HuH-7 (cell line): ENCODE results near the gene HIKESHI.
"Not testable (repeated sequence)": the region's sequence is repeated elsewhere in the genome, so short reads cannot be mapped to it uniquely, and the experiment has no call there.

Experiments used
- DNase-seq: peaks from one replicate; pipeline ENCODE4 v3.0.0; 2011; ENCODE audit warnings: low spot score

HIKESHI gene, protein sequence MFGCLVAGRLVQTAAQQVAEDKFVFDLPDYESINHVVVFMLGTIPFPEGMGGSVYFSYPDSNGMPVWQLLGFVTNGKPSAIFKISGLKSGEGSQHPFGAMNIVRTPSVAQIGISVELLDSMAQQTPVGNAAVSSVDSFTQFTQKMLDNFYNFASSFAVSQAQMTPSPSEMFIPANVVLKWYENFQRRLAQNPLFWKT

DNA sequence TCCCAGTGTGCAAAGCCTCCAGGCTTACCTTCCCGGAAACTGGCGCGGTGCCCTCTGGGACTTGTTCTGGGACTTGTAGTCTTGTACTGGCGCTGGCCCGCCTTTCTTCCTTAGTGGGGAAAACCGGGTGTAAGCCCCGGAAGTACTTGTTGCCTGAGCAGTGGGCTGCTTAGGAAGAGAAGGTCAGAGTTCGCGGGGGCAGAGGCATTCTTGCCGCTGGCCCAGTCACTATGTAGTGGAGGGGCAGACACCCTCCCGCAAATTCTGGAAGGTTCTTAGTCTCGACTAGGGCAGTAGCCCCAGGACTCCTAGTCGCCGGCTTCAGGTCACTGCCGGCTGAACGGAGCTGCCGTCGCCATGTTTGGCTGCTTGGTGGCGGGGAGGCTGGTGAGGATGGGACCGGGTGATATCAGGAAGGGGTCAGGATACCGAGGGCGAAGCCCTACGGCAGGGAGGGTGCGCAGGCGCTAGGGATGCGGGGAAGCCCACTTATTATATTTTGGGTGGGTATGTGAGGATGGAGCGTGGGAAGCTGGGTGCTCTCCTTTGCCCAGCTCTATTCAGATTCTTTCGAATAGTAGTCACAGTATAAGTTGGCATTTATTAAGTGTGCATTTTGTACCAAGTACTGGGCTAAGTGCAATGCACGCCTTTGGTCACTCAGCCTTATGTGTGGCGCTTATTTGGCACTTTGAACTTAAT is at the start of gene HIKESHI:
HIKESHI (plus strand) TSS at position 149 of the 702 bp plus-strand sequence; CDS start at position 358, 209 bp downstream.
- DNase-seq = peak; percentile 64

DNA sequence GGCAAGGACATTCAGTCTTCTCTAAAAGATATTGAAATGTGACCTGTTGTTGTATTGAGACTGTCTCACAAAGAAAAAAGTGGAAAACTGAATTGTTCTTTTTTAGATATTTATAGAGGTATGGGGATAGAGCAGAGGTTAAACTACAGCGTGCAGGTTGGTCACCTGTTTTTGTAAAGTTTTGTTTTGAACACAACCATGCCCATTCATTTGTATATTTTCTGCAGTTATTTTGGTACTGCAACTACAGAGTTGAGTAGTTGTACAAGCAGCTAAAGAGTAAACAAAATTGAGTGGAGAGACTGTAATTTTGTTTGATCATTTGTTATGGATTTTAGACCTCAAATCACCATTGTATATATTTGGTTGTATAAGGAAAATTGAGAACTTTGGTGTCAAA is 46.1 kb upstream of the HIKESHI start:
- no peak for DNase-seq

DNA sequence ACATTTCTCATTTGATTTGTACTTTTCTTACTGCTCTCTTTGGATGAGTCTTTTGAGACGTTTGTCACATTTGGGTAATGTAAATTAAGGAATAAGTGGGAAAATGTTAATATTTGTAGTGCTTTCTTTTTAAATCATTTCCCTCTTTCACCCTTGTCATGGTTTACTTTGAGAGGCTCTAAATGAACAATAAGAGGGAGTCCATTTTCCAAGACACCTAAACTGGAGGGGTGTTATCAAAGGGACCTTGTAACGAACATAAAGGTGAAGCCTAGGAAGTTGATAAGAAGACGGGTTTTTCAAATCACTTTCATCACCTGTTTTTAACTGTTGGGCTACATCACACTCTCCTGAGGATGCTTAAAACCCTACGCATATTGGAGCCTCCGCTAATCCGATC is 45.4 kb upstream of the HIKESHI start:
- DNase-seq = no peak

DNA sequence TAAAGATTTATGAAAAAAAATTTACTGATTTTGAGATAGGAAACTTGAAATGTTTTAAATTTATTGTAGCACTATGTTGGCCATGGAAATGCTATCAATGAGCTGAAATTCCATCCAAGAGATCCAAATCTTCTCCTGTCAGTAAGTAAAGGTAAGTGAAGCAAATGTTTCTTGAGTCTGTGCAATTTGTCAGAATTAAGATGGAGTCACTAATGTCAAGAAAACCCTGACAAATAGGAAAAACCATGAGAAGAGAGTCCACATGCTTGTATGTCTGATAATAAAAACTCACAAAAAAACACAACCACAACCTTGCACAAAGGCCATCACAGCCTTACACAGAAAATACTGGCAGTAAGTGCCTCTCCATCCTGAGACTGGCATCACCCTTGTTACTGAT is 44.6 kb upstream of the HIKESHI start:
- DNase-seq = no peak

DNA sequence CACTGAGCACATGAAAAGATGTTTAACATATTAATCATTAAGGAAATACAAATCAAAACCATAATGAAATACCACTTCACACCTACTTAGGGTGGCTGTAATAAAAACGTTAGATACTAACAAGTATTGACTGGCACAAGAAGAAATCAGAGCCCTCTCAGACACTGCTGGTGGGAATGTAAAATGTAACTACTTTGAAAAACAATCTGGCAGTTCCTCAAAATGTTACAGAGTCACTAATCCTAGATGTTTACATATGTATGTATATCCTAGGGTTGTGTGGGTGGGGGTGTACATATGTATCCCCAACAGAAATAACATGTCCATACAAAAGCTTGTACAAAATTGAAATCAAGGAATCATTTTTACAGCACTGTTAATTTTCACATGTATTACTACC is 42.3 kb upstream of the HIKESHI start:
- no peak for DNase-seq

DNA sequence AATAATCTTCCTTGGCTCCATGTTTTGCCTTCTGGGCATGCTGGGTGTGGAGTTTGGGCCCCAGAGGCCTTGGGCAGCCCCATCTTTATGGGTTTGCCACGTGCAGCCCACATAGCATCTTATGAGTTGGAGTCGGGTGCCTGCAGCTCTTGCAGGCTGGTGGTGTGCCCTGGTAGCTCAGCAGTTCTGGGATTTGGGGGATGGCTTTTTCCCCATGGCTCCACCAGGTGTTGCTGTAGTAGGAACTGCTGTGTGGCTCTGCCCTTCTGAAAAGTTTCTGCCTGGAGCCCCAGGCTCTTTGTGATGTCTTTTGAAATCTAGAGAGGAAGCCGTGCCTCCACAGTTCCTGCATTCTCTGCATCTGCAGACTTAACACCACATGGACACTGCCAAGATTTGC is 40.7 kb upstream of the HIKESHI start:
- no peak for DNase-seq

DNA sequence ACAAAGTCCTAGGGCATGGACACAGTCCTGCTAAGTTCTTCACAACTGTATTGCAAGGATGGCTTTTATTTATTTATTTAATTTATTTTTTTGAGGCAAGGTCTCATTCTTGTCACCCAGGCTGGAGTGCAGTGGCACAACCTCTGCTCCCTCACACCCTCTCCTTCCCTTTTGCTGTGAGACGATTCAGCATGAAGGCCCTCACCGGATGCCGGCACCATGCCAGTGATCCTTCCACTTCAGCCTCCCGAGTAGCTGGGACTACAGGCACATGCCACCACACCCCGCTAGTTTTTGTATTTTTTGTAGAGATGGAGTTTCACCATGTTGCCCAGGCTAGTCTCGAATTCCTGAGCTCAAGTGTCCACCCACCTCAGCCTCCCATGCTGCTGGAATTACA is 39.7 kb upstream of the HIKESHI start:
- DNase-seq = no peak

DNA sequence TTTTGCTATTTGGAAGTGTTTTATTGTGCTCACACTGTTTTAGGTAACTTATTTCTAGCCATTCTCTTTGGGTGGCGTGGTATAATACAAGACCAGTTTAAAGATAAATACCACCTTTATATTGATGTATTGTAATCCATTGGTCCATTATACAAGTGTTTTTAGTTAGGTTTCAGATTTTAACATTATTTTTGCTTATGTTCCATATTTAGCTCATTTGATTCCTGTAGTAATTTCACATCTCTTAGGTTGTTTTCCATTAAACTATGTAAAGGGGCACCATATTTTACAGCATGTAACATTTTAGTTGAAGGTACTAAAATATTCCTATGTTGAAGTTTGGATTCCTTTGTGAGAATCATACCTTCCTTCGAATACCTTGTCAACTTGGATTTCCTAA is 37.4 kb upstream of the HIKESHI start:
- no peak for DNase-seq

DNA sequence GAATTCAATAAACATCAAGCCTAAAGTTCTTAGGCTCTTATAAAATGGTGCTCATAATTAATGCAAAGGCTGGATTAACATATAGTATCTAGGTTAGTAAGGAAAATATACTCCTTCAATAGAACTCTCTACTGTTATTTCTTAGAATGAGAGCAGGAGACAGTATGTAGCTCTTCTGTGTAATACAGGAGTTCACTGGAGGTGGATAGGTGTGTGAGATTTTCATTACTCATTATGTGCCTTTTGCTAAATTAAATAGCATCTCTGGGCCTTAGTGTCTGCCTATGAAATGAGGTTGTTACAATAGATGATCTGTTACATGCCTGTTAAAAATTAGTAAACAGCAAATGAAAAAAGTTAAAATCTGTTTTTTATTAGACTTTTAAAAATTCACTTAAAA is 36.8 kb upstream of the HIKESHI start:
- no peak for DNase-seq

DNA sequence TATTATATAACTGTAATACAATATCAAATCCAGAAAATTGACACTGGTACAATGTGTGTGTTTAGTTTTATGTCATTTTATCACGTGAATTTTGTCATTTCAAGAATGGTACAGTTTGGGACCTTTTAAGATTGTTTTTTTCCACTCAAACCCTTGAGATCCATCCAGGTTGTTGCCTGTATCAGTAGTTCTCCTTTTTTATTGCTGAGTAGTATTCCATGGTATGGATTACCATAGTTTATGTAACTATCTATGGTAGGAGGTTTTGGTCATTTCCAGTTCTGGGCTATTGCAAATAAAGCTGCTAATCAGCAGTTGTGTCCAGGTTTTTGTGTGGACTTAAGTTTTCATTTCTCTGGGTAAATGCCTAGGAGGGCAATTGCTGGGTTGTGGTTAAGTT is 32.4 kb upstream of the HIKESHI start:
- DNase-seq = no peak

DNA sequence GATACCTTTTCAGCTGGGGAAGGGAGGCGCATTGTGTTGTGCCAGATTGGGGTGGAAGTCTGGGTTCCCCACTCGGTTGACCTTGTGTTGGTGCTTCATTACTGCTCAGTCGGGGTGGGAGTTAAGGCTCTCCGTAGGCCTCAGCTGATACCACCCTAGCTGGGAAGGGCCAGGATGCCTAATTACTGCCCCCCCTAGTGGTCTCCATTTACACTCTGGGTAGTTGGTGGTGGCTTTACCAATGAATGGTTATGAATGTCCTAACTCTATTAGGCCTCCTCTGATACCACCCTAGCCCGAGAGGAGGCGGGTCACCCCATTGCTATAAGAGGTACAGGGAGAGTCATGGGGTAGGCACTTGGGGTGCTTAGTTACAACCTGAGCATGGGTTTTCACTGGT is 27.5 kb upstream of the HIKESHI start:
- DNase-seq = no peak

DNA sequence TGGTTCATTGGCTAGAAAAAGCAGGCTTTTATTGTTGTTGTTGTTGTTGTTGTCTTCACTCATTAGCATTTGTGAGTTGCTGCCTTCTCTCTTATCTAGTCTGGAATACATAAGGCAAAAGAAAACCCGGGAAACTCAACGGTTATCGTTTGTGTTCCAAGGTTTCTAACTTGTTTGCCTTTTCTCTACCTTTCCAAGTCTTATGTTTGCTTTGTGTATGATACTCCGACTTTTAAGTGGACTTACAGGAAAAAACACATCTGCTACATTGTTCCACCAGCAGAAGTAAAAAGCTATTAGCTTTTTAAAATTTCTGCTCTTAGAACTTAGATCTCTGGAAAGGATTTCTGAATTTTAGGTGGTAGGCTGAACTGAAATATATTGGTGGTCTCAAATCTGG is 27.0 kb upstream of the HIKESHI start:
- DNase-seq = no peak

DNA sequence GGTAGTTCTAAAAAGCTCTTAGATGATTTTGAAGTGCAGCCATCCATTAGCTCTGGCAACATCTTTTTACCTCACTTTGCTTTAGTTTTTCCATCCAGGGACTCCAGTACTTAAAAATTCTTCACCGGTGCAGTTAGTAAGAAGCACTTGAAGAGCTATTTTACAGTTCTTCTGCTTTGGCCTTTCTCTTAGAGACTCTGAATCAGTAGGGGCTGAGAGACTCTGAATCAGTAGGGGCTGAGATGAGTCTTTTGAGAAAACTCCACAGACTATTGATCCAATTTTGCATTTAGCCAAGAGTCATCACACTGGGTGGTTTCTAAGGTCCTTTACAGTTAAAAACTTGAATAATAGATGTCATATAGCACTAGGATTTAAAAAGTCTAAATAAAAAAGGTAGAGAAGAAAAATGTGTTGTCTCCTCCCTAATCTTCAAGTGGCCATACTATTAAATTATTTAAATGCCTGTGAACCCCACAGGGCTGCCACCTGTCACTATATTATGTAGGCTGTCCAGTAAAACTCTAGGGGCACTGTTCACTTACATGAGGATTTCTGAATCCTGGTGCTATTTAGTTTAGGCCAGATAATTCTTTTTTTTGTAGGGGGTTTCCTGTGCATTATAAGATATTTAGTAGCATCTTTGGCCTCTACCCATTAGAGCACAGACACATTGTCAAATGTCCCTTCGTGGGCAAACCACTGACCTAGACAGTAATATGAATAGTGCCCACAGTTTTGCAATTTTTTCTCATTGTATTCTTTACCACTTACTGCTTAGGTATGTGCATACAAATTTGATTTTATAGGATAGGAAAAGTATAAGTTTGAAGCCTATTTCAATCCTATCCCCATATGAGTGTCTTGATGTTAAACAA is 26.3 kb upstream of the HIKESHI start:
- DNase-seq = no peak

DNA sequence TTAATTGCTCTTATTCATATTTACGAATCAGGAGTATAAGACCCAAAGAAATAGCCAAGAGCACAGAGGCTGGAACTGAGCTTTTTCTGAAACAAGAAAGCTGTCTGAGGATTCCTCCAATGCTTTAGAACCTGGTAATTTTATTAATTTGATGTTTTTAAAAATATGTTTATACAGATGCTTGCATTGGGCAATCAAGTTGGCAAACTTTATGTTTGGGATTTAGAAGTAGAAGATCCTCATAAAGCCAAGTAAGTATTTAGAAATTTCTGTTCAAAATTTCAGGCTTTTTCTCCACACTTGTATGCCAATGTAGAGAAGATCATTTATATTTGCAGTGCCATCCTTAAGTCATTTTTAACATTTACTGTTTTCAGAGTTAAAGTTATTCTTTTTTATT is 24.3 kb upstream of the HIKESHI start:
- no peak for DNase-seq

DNA sequence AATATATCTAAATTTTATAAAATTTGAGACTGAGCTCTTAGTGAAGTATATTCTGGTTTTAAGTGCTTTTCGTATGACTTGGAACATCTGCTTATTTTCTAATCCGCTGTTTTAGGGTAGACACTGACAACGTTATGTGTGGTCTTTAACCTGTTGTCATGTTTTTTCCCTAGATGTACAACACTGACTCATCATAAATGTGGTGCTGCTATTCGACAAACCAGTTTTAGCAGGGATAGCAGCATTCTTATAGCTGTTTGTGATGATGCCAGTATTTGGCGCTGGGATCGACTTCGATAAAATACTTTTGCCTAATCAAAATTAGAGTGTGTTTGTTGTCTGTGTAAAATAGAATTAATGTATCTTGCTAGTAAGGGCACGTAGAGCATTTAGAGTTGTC is 23.8 kb upstream of the HIKESHI start:
- no peak for DNase-seq

DNA sequence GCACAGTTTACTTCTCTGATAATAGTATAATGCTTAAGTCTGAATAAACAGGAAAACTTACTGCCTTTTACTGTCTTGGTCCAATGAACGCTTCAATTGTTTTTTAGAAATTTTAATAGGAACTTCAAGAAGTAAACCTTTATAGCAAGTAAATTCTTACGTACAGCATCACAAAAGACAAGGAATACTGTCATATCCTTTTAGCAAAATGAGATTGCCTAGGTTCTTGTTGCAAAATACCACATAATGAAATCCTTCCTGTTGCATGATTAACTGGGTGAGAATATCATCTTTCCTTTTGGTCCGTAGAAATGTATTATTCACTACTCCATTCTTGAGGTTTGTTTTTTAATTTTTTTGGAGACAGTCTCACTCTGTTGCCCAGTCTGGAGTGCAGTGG is 22.3 kb upstream of the HIKESHI start:
- no peak for DNase-seq

DNA sequence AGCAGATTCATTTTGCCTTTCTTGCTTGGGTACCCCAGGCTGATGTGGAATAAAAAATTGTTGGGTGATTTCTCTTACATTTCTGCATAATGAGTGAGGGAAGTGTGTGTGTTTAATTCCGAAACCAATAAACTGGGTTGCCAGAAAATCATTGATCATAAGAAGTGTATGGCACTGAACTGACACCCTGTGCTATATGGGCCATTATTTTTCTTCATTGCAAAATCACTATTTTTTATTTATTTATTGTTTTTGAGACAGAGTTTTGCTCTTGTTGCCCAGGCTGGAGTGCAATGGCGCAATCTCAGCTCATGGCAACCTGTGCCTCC is 14.6 kb upstream of the HIKESHI start:
- DNase-seq = no peak

DNA sequence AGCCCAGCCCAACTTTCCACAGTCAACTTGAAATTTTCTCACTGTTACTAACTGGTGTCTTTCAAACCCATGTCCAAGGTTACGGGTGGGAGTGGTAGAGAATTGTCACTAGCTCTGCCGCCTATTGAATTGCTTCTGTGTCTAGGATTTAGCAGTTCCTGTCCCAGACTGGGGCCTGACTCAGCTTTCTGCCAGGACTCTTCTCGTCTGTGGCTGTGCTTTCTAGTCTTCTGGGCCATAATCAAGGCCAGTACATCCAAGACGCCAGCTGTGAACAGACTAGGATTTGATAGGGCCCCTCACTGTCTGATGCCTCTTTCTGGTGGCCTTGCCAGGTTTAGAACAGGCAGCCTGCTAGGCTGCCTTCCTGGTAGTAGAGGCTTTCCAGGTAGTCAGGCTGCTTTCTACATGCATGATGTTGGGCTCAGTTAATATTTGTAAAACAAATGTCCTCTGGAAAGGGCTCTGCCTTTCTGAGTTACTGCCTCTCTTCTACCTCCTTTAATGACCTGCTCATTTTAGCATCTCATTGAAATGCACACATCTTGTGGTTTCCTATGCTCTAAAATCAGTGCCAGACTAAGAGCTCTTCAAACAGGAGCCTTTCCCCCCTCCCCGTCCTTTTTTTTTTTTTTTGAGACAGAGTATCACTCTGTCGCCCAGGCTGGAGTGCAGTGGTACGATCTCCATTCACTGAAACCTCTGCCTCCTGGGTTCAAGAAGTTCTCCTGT is 13.1 kb upstream of the HIKESHI start:
- DNase-seq = no peak

DNA sequence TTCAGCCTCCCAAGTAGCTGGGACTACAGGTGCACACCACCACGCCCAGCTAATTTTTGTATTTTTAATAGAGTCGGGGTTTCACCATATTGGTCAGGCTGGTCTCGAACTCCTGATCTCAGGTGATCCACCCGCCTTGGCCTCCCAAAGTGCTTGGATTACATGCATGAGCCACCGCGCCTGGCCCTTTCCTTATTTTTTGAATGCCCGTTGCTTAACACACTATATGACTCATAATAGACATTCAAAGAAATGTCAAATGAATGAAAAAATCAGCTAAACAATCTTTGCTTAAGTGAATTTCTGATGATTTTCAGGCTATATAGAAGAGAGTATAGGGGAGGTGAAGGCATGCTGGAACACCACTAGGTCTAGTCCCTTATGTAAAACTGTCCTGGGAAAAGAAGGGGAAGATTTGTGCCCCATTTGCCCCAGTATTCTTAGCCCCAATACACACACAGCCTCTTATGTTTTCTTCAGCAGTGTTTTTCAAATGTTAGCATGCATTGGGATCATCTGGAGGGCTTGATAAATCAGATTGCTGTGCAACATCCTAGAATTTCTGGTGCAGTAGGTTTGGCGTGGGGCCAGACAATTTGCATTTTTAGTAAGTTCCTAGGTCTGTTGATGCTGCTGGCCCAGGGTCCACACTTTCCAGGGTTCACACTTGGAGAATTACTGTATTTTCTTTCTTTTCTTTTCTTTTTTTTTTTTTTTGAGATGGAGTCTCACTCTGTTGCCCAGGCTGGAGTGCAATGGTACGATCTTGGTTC is 12.3 kb upstream of the HIKESHI start:
- not testable (repeated sequence) for DNase-seq

DNA sequence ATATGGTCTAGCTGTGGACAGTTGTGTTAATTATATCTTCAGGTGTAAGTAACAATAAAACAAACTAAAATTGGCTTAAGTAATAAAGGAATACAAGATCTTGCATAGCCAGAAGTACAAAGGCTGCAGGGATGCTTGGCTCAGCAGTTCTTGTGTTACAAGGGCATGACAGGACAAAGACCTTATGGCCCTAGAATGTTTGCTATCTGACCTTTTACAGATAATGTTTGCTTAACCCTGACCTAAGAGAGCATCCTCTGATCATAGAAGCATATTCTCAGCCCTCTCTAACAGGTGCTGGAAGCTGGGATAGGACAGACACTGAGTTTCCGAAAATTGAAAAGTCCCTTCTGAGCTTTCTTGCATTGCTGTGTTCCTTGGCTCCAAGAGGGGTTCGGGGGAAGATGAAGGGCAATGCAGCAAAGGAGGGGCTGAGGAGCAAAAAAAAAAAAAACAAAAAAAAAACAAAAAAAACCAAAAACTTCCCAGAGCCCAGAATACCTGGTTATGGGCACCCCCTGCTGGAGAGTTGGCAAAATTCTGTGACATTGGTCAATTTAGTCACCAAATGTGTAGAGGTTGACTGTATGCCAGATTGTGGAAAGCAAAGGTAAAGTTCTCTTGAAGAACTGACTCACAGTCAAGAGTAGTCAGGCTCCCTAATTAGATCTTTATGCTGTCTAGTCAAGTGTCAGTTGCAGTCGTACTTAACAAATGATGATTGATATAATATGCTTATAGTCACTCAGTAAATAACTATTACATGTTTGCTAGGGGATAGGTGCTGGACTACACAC is 10.4 kb upstream of the HIKESHI start:
- peak; percentile 21 for DNase-seq
